Osteocyte (in vitro differentiated cells): ENCODE results near the gene C1QTNF8. TPM values are rescaled to one million over a fixed set of nuclear protein-coding genes. Genes with fewer than 3 reads are reported as not detected.

Experiments used
- DNase-seq: peaks from one replicate; pipeline ENCODE4 v3.0.0; 2021; ENCODE audit warnings: mixed read lengths; ENCODE audit not compliant: unreplicated experiment; ENCODE audit errors: extremely low spot score
- H3K27ac Mint-ChIP-seq: one replicate; pipeline ENCODE4 v1.8.0; 2021; ENCODE audit warnings: mild to moderate bottlenecking, mixed read lengths; ENCODE audit not compliant: unreplicated experiment
- H3K27me3 Mint-ChIP-seq: one replicate; pipeline ENCODE4 v1.8.0; 2021; ENCODE audit warnings: mixed read lengths; ENCODE audit not compliant: unreplicated experiment
- H3K36me3 Mint-ChIP-seq: one replicate; pipeline ENCODE4 v1.8.0; 2021; ENCODE audit warnings: mixed read lengths; ENCODE audit not compliant: unreplicated experiment
- H3K4me1 Mint-ChIP-seq: one replicate; pipeline ENCODE4 v1.8.0; 2021; ENCODE audit warnings: mixed read lengths; ENCODE audit not compliant: unreplicated experiment
- H3K4me3 Mint-ChIP-seq: one replicate; pipeline ENCODE4 v1.8.0; 2021; ENCODE audit warnings: mild to moderate bottlenecking, moderate library complexity, mixed read lengths; ENCODE audit not compliant: unreplicated experiment
- H3K9me3 Mint-ChIP-seq: one replicate; pipeline ENCODE4 v1.8.0; 2021; ENCODE audit warnings: mixed read lengths; ENCODE audit not compliant: unreplicated experiment
- total RNA-seq: library from RNA; stranded (reverse); gene quantifications from 2 replicates; pipeline ENCODE4 v1.2.1, GENCODE V29; 2021
- TF ChIP-seq, protein P1 (sequence below): fragments of 200-600 bp; sonication (generic); IDR thresholded peaks from 2 replicates; pipeline ENCODE4 v1.5.0; 2021; ENCODE audit warnings: antibody characterized with exemption, mild to moderate bottlenecking, moderate library complexity

The C1QTNF8 gene
- total RNA-seq, 1 donor from 2014 or later: not detected

DNA sequence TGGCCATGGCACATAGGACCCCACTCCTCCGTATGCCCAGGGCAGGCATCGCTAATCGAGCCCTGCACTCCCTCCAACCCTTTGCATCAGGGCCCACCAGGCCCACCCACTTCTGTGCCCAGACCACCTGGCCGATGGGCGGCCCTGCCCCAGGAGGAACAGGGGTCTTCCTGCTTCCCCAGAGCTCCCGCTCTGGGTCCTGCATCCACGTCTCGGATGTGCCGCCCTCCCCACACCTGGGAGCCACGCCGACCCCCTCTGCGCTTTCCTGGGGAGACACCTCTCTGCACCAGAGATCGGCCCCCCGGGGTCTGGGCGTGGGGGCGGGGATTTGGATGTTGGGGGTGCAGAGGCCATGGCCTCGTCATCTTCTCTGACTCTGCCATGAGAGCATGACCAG is 44.6 kb downstream of the C1QTNF8 start:
- TF ChIP-seq, protein P1, sequence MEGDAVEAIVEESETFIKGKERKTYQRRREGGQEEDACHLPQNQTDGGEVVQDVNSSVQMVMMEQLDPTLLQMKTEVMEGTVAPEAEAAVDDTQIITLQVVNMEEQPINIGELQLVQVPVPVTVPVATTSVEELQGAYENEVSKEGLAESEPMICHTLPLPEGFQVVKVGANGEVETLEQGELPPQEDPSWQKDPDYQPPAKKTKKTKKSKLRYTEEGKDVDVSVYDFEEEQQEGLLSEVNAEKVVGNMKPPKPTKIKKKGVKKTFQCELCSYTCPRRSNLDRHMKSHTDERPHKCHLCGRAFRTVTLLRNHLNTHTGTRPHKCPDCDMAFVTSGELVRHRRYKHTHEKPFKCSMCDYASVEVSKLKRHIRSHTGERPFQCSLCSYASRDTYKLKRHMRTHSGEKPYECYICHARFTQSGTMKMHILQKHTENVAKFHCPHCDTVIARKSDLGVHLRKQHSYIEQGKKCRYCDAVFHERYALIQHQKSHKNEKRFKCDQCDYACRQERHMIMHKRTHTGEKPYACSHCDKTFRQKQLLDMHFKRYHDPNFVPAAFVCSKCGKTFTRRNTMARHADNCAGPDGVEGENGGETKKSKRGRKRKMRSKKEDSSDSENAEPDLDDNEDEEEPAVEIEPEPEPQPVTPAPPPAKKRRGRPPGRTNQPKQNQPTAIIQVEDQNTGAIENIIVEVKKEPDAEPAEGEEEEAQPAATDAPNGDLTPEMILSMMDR: no peak
- H3K9me3 Mint-ChIP-seq: no peaks in the 10 kb centered on the region
- H3K27ac Mint-ChIP-seq: no peak overlapping the region
- H3K4me1 Mint-ChIP-seq: no peaks in the 10 kb centered on the region
- no peak for DNase-seq
- no peaks in the 10 kb centered on the region for H3K36me3 Mint-ChIP-seq
- no peak overlapping the region for H3K4me3 Mint-ChIP-seq
- H3K27me3 Mint-ChIP-seq: no peaks in the 10 kb centered on the region

- no peak for DNase-seq
- TF ChIP-seq, protein P1: no peak
- Mint-ChIP-seq H3K9me3 (no peaks in the 10 kb centered on the region), H3K4me3 (no peak overlapping the region), H3K4me1 (no peaks in the 10 kb centered on the region), H3K36me3 (no peaks in the 10 kb centered on the region), H3K27ac (no peak overlapping the region), H3K27me3 (no peaks in the 10 kb centered on the region)
Measured at GRCh38 chr16:1050921-1051320, 45.1 kb downstream of the C1QTNF8 start.

DNA sequence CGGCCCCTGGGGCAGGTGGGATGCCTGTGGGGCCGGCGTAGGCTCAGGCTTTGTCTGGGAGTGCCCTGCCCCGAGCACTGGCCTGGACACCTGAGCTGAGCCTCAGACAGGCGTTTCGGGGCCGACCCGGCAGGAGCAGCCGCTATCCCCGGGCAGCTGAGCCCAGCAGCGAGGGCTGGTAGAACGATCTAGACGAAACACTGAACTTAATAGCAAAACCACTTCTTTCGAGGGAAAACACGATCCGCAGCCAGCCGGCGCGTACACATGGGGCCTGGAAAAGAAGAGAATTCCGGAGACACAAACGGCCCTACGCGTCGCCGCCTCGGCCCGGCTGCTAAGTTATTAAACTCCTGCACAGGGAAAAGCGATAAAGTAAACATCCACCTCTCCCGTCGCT is 45.5 kb downstream of the C1QTNF8 start:
- Mint-ChIP-seq H3K4me3 (no peak overlapping the region), H3K27ac (no peak overlapping the region), H3K36me3 (no peaks in the 10 kb centered on the region)

DNA sequence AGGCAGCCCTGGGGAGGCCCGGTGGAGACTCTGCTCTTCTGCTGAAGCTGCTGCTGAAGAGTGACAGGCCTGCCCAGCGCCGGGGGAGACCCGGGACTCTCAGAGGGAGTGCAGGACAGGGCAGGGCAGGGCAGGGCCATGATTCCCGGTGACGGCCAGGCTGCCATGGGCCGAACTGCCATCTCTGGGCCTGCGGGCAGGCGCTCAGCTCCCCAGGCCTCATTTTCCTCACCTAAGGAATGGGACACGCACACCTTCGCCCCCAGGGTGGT is 46.1 kb downstream of the C1QTNF8 start:
- TF ChIP-seq, protein P1: no peak
- no peaks in the 10 kb centered on the region for H3K4me1 Mint-ChIP-seq
- no peak overlapping the region for H3K4me3 Mint-ChIP-seq
- no peaks in the 10 kb centered on the region for H3K36me3 Mint-ChIP-seq
- no peak for DNase-seq
- H3K27me3 Mint-ChIP-seq: no peaks in the 10 kb centered on the region
- H3K27ac Mint-ChIP-seq: no peak overlapping the region
- H3K9me3 Mint-ChIP-seq: no peaks in the 10 kb centered on the region

More for the DNA sequence above, 45.5 kb downstream of the C1QTNF8 start:
- no peaks in the 10 kb centered on the region for H3K9me3 Mint-ChIP-seq
- no peak for DNase-seq
- TF ChIP-seq, protein P1: no peak
- H3K4me1 Mint-ChIP-seq: no peaks in the 10 kb centered on the region
- H3K27me3 Mint-ChIP-seq: no peaks in the 10 kb centered on the region

- DNase-seq: no peak
- Mint-ChIP-seq H3K36me3 (no peaks in the 10 kb centered on the region), H3K4me3 (no peak overlapping the region), H3K27me3 (no peaks in the 10 kb centered on the region), H3K9me3 (no peaks in the 10 kb centered on the region), H3K4me1 (no peaks in the 10 kb centered on the region), H3K27ac (no peak overlapping the region)
- TF ChIP-seq, protein P1: no peak
Measured at GRCh38 chr16:1049113-1049975, 46.7 kb downstream of the C1QTNF8 start.
